ENCODE results near the gene PPIE.

- TF ChIP-seq EZH2 (optimal IDR thresholded peaks at IDR 0.05; ENCODE audit: low read depth, low read length) (no peak), CTCF (IDR thresholded peaks at IDR 0.05; ENCODE audit: low read length) (no peak), EZH2phosphoT487 (IDR thresholded peaks at IDR 0.05; ENCODE audit: low read length) (no peak)
Measured at GRCh38 chr1:39751595-39751994, 12.9 kb downstream of the PPIE start.

Measured in MM.1S (cell line).